Measurements from ENCODE around the gene IQGAP3. TPM values are rescaled to one million over a fixed set of nuclear protein-coding genes. Genes with fewer than 3 reads are reported as not detected.

The IQGAP3 gene
- polyA plus RNA-seq, 1 donor from 2014 or later, result not detected

DNA sequence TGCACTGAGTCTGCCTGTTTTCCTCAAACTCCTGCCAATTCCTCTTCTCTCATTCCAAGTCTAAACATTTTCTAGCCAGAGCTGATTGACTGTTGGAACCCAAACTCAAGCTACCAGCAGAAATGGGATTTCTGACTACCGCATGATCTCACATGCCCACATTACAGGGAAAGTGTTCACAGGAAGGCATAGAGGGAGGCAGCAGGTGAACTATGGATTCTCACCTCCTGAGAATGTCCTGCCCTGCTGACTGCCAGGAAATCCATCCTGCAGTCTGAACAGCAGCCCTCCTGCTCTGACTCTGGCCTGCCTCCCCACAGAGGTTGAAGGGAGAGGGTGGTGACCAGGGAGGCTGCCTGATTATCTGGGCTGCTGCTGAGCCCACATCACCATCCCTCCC is 22.5 kb downstream of the IQGAP3 start:
- Histone ChIP-seq H3K9me2 (ENCODE audit: insufficient read depth, low read length) (no peaks in the 10 kb centered on the region), H3K79me2 (replicated peaks; ENCODE audit: insufficient read depth, low read length) (no peaks in the 10 kb centered on the region), H3K4me3 (ENCODE audit: low read length) (no peak overlapping the region), H3K4me2 (ENCODE audit: low read length) (no peak overlapping the region), H3K36me3 (ENCODE audit: insufficient read depth, low read length) (no peaks in the 10 kb centered on the region), H4K20me1 (ENCODE audit: insufficient read depth) (no peaks in the 10 kb centered on the region), H3K27me3 (ENCODE audit: insufficient read depth, low read depth, low read length) (no peaks in the 10 kb centered on the region), H3K9ac (ENCODE audit: low read length) (no peak overlapping the region), H2AFZ (ENCODE audit: low read depth, low read length) (no peak overlapping the region), H3K27ac (ENCODE audit: low read length) (no peak overlapping the region), H3K9me3 (ENCODE audit: low read length) (no peaks in the 10 kb centered on the region), H3F3A (ENCODE audit: insufficient read depth, low read length, poor library complexity, severe bottlenecking) (no peaks in the 10 kb centered on the region)
- TF ChIP-seq SMC3 (conservative IDR thresholded peaks at IDR 0.05; ENCODE audit: poor library complexity), result no peak
- TF ChIP-seq RAD21 (conservative IDR thresholded peaks at IDR 0.05), result no peak
- TF ChIP-seq, protein P1, sequence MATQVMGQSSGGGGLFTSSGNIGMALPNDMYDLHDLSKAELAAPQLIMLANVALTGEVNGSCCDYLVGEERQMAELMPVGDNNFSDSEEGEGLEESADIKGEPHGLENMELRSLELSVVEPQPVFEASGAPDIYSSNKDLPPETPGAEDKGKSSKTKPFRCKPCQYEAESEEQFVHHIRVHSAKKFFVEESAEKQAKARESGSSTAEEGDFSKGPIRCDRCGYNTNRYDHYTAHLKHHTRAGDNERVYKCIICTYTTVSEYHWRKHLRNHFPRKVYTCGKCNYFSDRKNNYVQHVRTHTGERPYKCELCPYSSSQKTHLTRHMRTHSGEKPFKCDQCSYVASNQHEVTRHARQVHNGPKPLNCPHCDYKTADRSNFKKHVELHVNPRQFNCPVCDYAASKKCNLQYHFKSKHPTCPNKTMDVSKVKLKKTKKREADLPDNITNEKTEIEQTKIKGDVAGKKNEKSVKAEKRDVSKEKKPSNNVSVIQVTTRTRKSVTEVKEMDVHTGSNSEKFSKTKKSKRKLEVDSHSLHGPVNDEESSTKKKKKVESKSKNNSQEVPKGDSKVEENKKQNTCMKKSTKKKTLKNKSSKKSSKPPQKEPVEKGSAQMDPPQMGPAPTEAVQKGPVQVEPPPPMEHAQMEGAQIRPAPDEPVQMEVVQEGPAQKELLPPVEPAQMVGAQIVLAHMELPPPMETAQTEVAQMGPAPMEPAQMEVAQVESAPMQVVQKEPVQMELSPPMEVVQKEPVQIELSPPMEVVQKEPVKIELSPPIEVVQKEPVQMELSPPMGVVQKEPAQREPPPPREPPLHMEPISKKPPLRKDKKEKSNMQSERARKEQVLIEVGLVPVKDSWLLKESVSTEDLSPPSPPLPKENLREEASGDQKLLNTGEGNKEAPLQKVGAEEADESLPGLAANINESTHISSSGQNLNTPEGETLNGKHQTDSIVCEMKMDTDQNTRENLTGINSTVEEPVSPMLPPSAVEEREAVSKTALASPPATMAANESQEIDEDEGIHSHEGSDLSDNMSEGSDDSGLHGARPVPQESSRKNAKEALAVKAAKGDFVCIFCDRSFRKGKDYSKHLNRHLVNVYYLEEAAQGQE (IDR thresholded peaks at IDR 0.05; ENCODE audit: borderline replicate concordance), result no peak
- no peak for TF ChIP-seq EP300 (conservative IDR thresholded peaks at IDR 0.05; ENCODE audit: poor library complexity, severe bottlenecking)
- TF ChIP-seq TAF1 (IDR thresholded peaks at IDR 0.05; ENCODE audit: low read depth), result no peak
- no peak for TF ChIP-seq POLR2AphosphoS5 (IDR thresholded peaks at IDR 0.05)
- no peak for TF ChIP-seq EZH2 (IDR thresholded peaks at IDR 0.05; ENCODE audit: borderline replicate concordance, insufficient read depth, low read length, poor library complexity, severe bottlenecking)
- no peak for TF ChIP-seq MXI1 (conservative IDR thresholded peaks at IDR 0.05; ENCODE audit: poor library complexity, severe bottlenecking)
- TF ChIP-seq, protein P2, sequence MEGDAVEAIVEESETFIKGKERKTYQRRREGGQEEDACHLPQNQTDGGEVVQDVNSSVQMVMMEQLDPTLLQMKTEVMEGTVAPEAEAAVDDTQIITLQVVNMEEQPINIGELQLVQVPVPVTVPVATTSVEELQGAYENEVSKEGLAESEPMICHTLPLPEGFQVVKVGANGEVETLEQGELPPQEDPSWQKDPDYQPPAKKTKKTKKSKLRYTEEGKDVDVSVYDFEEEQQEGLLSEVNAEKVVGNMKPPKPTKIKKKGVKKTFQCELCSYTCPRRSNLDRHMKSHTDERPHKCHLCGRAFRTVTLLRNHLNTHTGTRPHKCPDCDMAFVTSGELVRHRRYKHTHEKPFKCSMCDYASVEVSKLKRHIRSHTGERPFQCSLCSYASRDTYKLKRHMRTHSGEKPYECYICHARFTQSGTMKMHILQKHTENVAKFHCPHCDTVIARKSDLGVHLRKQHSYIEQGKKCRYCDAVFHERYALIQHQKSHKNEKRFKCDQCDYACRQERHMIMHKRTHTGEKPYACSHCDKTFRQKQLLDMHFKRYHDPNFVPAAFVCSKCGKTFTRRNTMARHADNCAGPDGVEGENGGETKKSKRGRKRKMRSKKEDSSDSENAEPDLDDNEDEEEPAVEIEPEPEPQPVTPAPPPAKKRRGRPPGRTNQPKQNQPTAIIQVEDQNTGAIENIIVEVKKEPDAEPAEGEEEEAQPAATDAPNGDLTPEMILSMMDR (IDR thresholded peaks at IDR 0.05; ENCODE audit: poor library complexity, severe bottlenecking), result no peak

DNA sequence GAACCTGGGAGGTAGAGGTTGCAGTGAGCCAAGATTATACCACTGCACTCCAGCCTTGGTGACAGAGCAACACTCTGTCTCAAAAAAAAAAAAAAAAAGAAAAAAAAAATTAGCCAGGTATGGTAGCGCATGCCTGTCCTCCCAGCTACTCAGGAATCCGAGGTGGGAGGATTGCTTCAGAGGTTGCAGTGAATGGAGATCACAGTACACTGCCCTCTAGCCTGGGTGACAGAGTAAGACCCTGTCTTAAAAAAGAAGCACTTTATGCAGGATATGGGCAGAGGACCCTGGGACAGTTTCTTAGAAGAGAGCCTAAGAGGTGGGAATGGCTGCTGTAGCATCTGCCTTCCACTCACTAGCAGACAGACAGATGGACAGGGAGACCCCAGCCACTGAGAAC is 23.0 kb downstream of the IQGAP3 start:
- Histone ChIP-seq H3F3A (ENCODE audit: insufficient read depth, low read length, poor library complexity, severe bottlenecking) (no peaks in the 10 kb centered on the region), H3K79me2 (replicated peaks; ENCODE audit: insufficient read depth, low read length) (no peaks in the 10 kb centered on the region), H3K9ac (ENCODE audit: low read length) (no peak overlapping the region), H3K4me3 (ENCODE audit: low read length) (no peak overlapping the region), H3K4me2 (ENCODE audit: low read length) (no peak overlapping the region), H3K9me3 (ENCODE audit: low read length) (no peaks in the 10 kb centered on the region), H3K27me3 (ENCODE audit: insufficient read depth, low read depth, low read length) (no peaks in the 10 kb centered on the region), H2AFZ (ENCODE audit: low read depth, low read length) (no peak overlapping the region), H4K20me1 (ENCODE audit: insufficient read depth) (no peaks in the 10 kb centered on the region), H3K36me3 (ENCODE audit: insufficient read depth, low read length) (no peaks in the 10 kb centered on the region), H3K27ac (ENCODE audit: low read length) (no peak overlapping the region), H3K9me2 (ENCODE audit: insufficient read depth, low read length) (no peaks in the 10 kb centered on the region)
- no peak for TF ChIP-seq TAF1 (IDR thresholded peaks at IDR 0.05; ENCODE audit: low read depth)
- TF ChIP-seq MXI1 (conservative IDR thresholded peaks at IDR 0.05; ENCODE audit: poor library complexity, severe bottlenecking), result no peak
- TF ChIP-seq, protein P2 (IDR thresholded peaks at IDR 0.05; ENCODE audit: poor library complexity, severe bottlenecking), result no peak
- TF ChIP-seq EZH2 (IDR thresholded peaks at IDR 0.05; ENCODE audit: borderline replicate concordance, insufficient read depth, low read length, poor library complexity, severe bottlenecking), result no peak
- no peak for TF ChIP-seq SMC3 (conservative IDR thresholded peaks at IDR 0.05; ENCODE audit: poor library complexity)
- TF ChIP-seq EP300 (conservative IDR thresholded peaks at IDR 0.05; ENCODE audit: poor library complexity, severe bottlenecking), result no peak
- TF ChIP-seq RAD21 (conservative IDR thresholded peaks at IDR 0.05), result no peak
- TF ChIP-seq, protein P1 (IDR thresholded peaks at IDR 0.05; ENCODE audit: borderline replicate concordance), result no peak
- TF ChIP-seq POLR2AphosphoS5 (IDR thresholded peaks at IDR 0.05), result no peak
